H9 (cell line): Measurements from ENCODE around the gene CDH13. TPM values are rescaled to one million over a fixed set of nuclear protein-coding genes. Genes with fewer than 3 reads are reported as not detected.

Experiments
- DNase-seq: peaks from one replicate; pipeline ENCODE4 v3.0.0-alpha.2; 2017
- H2AFZ ChIP-seq: one replicate; pipeline ENCODE4 v1.6.1; 2013; ENCODE audit warnings: mild to moderate bottlenecking, low read length, control low read depth, moderate library complexity
- H2AK5ac ChIP-seq: 2 replicates; pipeline ENCODE4 v1.6.1; 2013; ENCODE audit warnings: low read length, control low read depth, mixed read lengths; ENCODE audit not compliant: insufficient read length
- H2BK120ac ChIP-seq: one replicate; pipeline ENCODE4 v1.6.1; 2013; ENCODE audit warnings: low read depth, mild to moderate bottlenecking, low read length, control low read depth, inconsistent platforms; ENCODE audit not compliant: poor library complexity, severe bottlenecking
- H2BK12ac ChIP-seq: 2 replicates; pipeline ENCODE4 v1.6.1; 2013; ENCODE audit warnings: low read length, control low read depth, mixed read lengths, low read depth; ENCODE audit not compliant: insufficient read length
- H2BK15ac ChIP-seq: 2 replicates; pipeline ENCODE4 v1.6.1; 2013; ENCODE audit warnings: low read depth, low read length, control low read depth
- H2BK20ac ChIP-seq: one replicate; pipeline ENCODE4 v1.6.1; 2013; ENCODE audit warnings: low read depth, mild to moderate bottlenecking, low read length, control low read depth, inconsistent platforms; ENCODE audit not compliant: poor library complexity, severe bottlenecking
- H2BK5ac ChIP-seq: 2 replicates; pipeline ENCODE4 v1.6.1; 2013; ENCODE audit warnings: low read length, control low read depth, mixed read lengths; ENCODE audit not compliant: insufficient read length
- H3K14ac ChIP-seq: 2 replicates; pipeline ENCODE4 v1.6.1; 2013; ENCODE audit warnings: low read length, control low read depth; ENCODE audit not compliant: insufficient read depth
- H3K18ac ChIP-seq: 2 replicates; pipeline ENCODE4 v1.6.1; 2013; ENCODE audit warnings: low read depth, mild to moderate bottlenecking, mixed read lengths, low read length, control low read depth; ENCODE audit not compliant: insufficient read length
- H3K23ac ChIP-seq: 2 replicates; pipeline ENCODE4 v1.6.1; 2013; ENCODE audit warnings: low read length, control low read depth, mixed read lengths, low read depth; ENCODE audit not compliant: insufficient read length
- H3K23me2 ChIP-seq: 2 replicates; pipeline ENCODE4 v1.6.1; 2013; ENCODE audit warnings: low read depth, mild to moderate bottlenecking, mixed read lengths, low read length, control low read depth; ENCODE audit not compliant: insufficient read length, poor library complexity, severe bottlenecking
- H3K27ac ChIP-seq: 2 replicates; pipeline ENCODE4 v1.5.1; 2013; ENCODE audit warnings: low read length, control low read depth, mixed read lengths, low read depth; ENCODE audit not compliant: insufficient read length
- H3K27me3 ChIP-seq: 2 replicates; pipeline ENCODE4 v1.6.1; 2013; ENCODE audit warnings: low read length, control low read depth, inconsistent platforms; ENCODE audit not compliant: insufficient read depth
- H3K4ac ChIP-seq: 2 replicates; pipeline ENCODE4 v1.6.1; 2013; ENCODE audit warnings: low read depth, mild to moderate bottlenecking, control low read depth, inconsistent platforms, low read length, moderate library complexity
- H3K4me1 ChIP-seq: 2 replicates; pipeline ENCODE4 v1.6.1; 2013; ENCODE audit warnings: low read length, control low read depth, inconsistent platforms; ENCODE audit not compliant: insufficient read depth
- H3K4me2 ChIP-seq: 2 replicates; pipeline ENCODE4 v1.6.1; 2013; ENCODE audit warnings: low read length, control low read depth, mixed read lengths; ENCODE audit not compliant: insufficient read length, insufficient read depth
- H3K56ac ChIP-seq: 2 replicates; pipeline ENCODE4 v1.6.1; 2013; ENCODE audit warnings: low read depth, mild to moderate bottlenecking, mixed read lengths, low read length, control low read depth; ENCODE audit not compliant: insufficient read length
- H3K79me1 ChIP-seq: 2 replicates; pipeline ENCODE4 v1.6.1; 2013; ENCODE audit warnings: low read depth, mild to moderate bottlenecking, moderate library complexity, low read length, control low read depth, inconsistent platforms; ENCODE audit not compliant: insufficient read depth, poor library complexity, severe bottlenecking
- H3K79me2 ChIP-seq: 2 replicates; pipeline ENCODE4 v1.6.1; 2013; ENCODE audit warnings: low read length, control low read depth, inconsistent platforms; ENCODE audit not compliant: insufficient read depth
- H3K9ac ChIP-seq: 2 replicates; pipeline ENCODE4 v1.6.1; 2013; ENCODE audit warnings: low read length, control low read depth, mixed read lengths; ENCODE audit not compliant: insufficient read length; ENCODE audit errors: extremely low read depth
- H3K9me3 ChIP-seq: one replicate; pipeline ENCODE4 v1.6.1; 2013; ENCODE audit warnings: low read depth, low read length, inconsistent platforms; ENCODE audit not compliant: control insufficient read depth
- H3T11ph ChIP-seq: one replicate; pipeline ENCODE4 v1.6.1; 2013; ENCODE audit warnings: mild to moderate bottlenecking, low read length, control low read depth, inconsistent platforms
- H4K20me1 ChIP-seq: one replicate; pipeline ENCODE4 v1.6.1; 2013; ENCODE audit not compliant: control insufficient read depth, insufficient read length, insufficient read depth
- H4K5ac ChIP-seq: 2 replicates; pipeline ENCODE4 v1.6.1; 2013; ENCODE audit warnings: low read depth, mild to moderate bottlenecking, mixed read lengths, low read length, control low read depth; ENCODE audit not compliant: insufficient read length
- H4K8ac ChIP-seq: replicated peaks from 2 replicates; pipeline ENCODE4 v1.6.1; 2013; ENCODE audit warnings: low read length, control low read depth, mixed read lengths, low read depth; ENCODE audit not compliant: insufficient read length
- H4K91ac ChIP-seq: 2 replicates; pipeline ENCODE4 v1.6.1; 2013; ENCODE audit warnings: low read depth, mild to moderate bottlenecking, moderate library complexity, mixed read lengths, low read length, control low read depth; ENCODE audit not compliant: insufficient read length
- H3K27ac Mint-ChIP-seq, 3 experiments: 2 replicates in 2 of 3; 3 replicates in 1 of 3; pipeline ENCODE4 v1.8.0; 2020 to 2021; ENCODE audit warnings: mixed read lengths in 3 of 3, mild to moderate bottlenecking in 1 of 3, moderate library complexity in 1 of 3
- H3K27me3 Mint-ChIP-seq: 2 replicates; pipeline ENCODE4 v1.8.0; 2021; ENCODE audit warnings: low read depth, mild to moderate bottlenecking, moderate library complexity, mixed read lengths
- H3K36me3 Mint-ChIP-seq, 3 experiments: 2 replicates in 2 of 3; 3 replicates in 1 of 3; pipeline ENCODE4 v1.8.0; 2020 to 2021; ENCODE audit warnings: low read depth in 3 of 3, mixed read lengths in 3 of 3; ENCODE audit not compliant: insufficient read depth in 1 of 3
- H3K4me1 Mint-ChIP-seq, 2 experiments: 2 replicates each; pipeline ENCODE4 v1.8.0; 2020; ENCODE audit warnings: mixed read lengths in 2 of 2
- H3K4me3 Mint-ChIP-seq, 2 experiments: 2 replicates in 1 of 2; 3 replicates in 1 of 2; pipeline ENCODE4 v1.8.0; 2020 to 2021; ENCODE audit warnings: mild to moderate bottlenecking in 2 of 2, mixed read lengths in 2 of 2, moderate library complexity in 1 of 2
- H3K9me3 Mint-ChIP-seq, 2 experiments: 2 replicates in 1 of 2; 3 replicates in 1 of 2; pipeline ENCODE4 v1.8.0; 2020; ENCODE audit warnings: mild to moderate bottlenecking in 2 of 2, mixed read lengths in 2 of 2, moderate library complexity in 1 of 2
- WGBS: extraction: QIAGEN DNeasy Blood & Tissue Kit; methylation state at CpG from one replicate; pipeline ENCODE4 v1.1.7; 2013; ENCODE audit warnings: missing lambda C conversion rate, low lambda C conversion rate, mixed read lengths; ENCODE audit not compliant: insufficient read length; ENCODE audit errors: extremely low coverage; 5-methylcytosine and 5-hydroxymethylcytosine counted together
- total RNA-seq: library from RNA; stranded (reverse); gene quantifications from 2 replicates; pipeline ENCODE4 v1.2.1, GENCODE V29; 2021
- TF ChIP-seq, protein P1 (sequence below): fragments of 200-600 bp; sonication (generic); conservative IDR thresholded peaks from 3 replicates; pipeline ENCODE4 v1.8.0; 2021; ENCODE audit warnings: antibody characterized with exemption, mild to moderate bottlenecking

CDH13 gene
- total RNA-seq, 1 experiment from 2014 or later = 1.5 TPM

DNA sequence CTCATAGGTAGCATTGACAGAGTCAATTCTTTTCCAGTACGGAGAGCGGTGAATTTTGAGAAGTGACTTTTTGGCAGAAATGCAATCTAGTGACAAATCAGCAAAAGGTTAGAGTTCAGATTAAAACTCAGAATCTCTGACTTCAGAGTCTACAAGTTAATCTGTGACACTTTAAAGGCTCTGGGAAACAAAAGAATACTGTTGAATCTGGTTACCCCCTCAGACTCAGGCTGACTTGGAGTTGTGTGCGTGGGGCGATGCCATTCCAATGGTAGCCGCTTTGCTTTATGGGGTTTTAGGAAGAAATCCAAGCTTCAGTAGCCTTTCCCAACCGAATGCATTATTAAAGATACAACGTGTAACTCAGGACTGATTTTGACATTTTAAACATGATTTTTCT, 118.2 kb downstream of the CDH13 start:
- Histone ChIP-seq H2AFZ (no peak overlapping the region), H3K23ac (no peak overlapping the region), H2BK120ac (no peak overlapping the region), H4K20me1 (no peaks in the 10 kb centered on the region), H3K23me2 (no peaks in the 10 kb centered on the region), H3K4me2 (no peak overlapping the region), H3K18ac (no peak overlapping the region), H3K79me2 (no peaks in the 10 kb centered on the region), H3K14ac (no peak overlapping the region), H4K8ac (no peak overlapping the region), H2BK15ac (no peak overlapping the region), H3K4me1 (0 out of 2 replicates have a peak, but pooled peaks cover 7% of the 10 kb centered on the region), H2BK12ac (no peak overlapping the region), H3K56ac (no peak overlapping the region), H3K79me1 (no peaks in the 10 kb centered on the region), H2BK5ac (no peak overlapping the region), H2BK20ac (no peak overlapping the region), H3K4ac (no peak overlapping the region), H4K5ac (no peak overlapping the region), H3T11ph (no peak overlapping the region), H3K9me3 (no peaks in the 10 kb centered on the region), H2AK5ac (no peak overlapping the region), H3K9ac (no peak overlapping the region), H4K91ac (no peak overlapping the region), H3K27ac (no peak overlapping the region), H3K27me3 (no peaks in the 10 kb centered on the region)
- Mint-ChIP-seq H3K36me3 (peaks cover 0 to 3% (median 0%) of the 10 kb centered on the region in 3 experiments; a peak in 1 of 7 replicates), H3K4me3 (no peak overlapping the region), H3K4me1 (peaks cover 18 to 19% of the 10 kb centered on the region in 2 experiments), H3K9me3 (no peaks in the 10 kb centered on the region; a peak in 1 of 5 replicates), H3K27ac (no peak overlapping the region), H3K27me3 (no peaks in the 10 kb centered on the region)
- TF ChIP-seq, protein P1, sequence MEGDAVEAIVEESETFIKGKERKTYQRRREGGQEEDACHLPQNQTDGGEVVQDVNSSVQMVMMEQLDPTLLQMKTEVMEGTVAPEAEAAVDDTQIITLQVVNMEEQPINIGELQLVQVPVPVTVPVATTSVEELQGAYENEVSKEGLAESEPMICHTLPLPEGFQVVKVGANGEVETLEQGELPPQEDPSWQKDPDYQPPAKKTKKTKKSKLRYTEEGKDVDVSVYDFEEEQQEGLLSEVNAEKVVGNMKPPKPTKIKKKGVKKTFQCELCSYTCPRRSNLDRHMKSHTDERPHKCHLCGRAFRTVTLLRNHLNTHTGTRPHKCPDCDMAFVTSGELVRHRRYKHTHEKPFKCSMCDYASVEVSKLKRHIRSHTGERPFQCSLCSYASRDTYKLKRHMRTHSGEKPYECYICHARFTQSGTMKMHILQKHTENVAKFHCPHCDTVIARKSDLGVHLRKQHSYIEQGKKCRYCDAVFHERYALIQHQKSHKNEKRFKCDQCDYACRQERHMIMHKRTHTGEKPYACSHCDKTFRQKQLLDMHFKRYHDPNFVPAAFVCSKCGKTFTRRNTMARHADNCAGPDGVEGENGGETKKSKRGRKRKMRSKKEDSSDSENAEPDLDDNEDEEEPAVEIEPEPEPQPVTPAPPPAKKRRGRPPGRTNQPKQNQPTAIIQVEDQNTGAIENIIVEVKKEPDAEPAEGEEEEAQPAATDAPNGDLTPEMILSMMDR = no peak
- WGBS = no CpG with 5 or more reads among the region's 7 CpGs
- DNase-seq = no peak
